Measurements from ENCODE around the gene ZNF772. TPM values are rescaled to one million over a fixed set of nuclear protein-coding genes. Genes with fewer than 3 reads are reported as not detected.
"Not testable (repeated sequence)": the region's sequence is repeated elsewhere in the genome, so short reads cannot be mapped to it uniquely, and the experiment has no call there.

Gene ZNF772
- 66.0 TPM for total RNA-seq

GRCh38 chr19:57477191-57478008 lies at the start of gene ZNF772:
Gene ZNF772, minus strand, starts transcription at chr19:57477566. Its CDS starts 257 bp downstream, at chr19:57477309.
- FAIRE-seq, result peak; percentile 47

GRCh38 chr19:57518021-57518420 lies 40.7 kb upstream of the ZNF772 start:
- not testable (repeated sequence) for FAIRE-seq; DNase-seq (ENCODE audit: low spot score in 2 of 2)

More at GRCh38 chr19:57477191-57478008, at the start of gene ZNF772:
- peak; percentile 85 to 91 for DNase-seq (ENCODE audit: low spot score in 2 of 2)

- FAIRE-seq, result no peak
- DNase-seq (ENCODE audit: low spot score in 2 of 2), result no peak
Measured at GRCh38 chr19:57515255-57515654, 37.9 kb upstream of the ZNF772 start.

- no peak for DNase-seq (ENCODE audit: low spot score in 2 of 2)
- no peak for FAIRE-seq
Measured at GRCh38 chr19:57512845-57513244, 35.5 kb upstream of the ZNF772 start.

GRCh38 chr19:57511484-57511883 lies 34.1 kb upstream of the ZNF772 start:
- FAIRE-seq (no peak), DNase-seq (ENCODE audit: low spot score in 2 of 2) (no peak)

- FAIRE-seq (no peak), DNase-seq (ENCODE audit: low spot score in 2 of 2) (no peak)
Measured at GRCh38 chr19:57506163-57506562, 28.8 kb upstream of the ZNF772 start.

- DNase-seq (ENCODE audit: low spot score in 2 of 2); FAIRE-seq: not testable (repeated sequence)
Measured at GRCh38 chr19:57500400-57500799, 23.0 kb upstream of the ZNF772 start.

- FAIRE-seq, result not testable (repeated sequence)
- peak; percentile 74 to 87 for DNase-seq (ENCODE audit: low spot score in 2 of 2)
Measured at GRCh38 chr19:57499680-57500395, 22.5 kb upstream of the ZNF772 start, which contains the start of gene ZNF773. Gene ZNF773, plus strand, starts transcription at chr19:57499938. Its CDS starts 143 bp downstream, at chr19:57500081.

GRCh38 chr19:57499332-57499679 lies 21.9 kb upstream of the ZNF772 start:
- not testable (repeated sequence) for DNase-seq (ENCODE audit: low spot score in 2 of 2); FAIRE-seq

- FAIRE-seq, result not testable (repeated sequence)
Measured at GRCh38 chr19:57488299-57488644, 10.9 kb upstream of the ZNF772 start.

GRCh38 chr19:57487477-57488298 lies 10.3 kb upstream of the ZNF772 start, which contains the start of gene ZNF419:
Gene ZNF419, plus strand, starts transcription at chr19:57487750. Its CDS starts 201 bp downstream, at chr19:57487951.
- peak; percentile 6 for FAIRE-seq
- peak; percentile 90 to 91 for DNase-seq (ENCODE audit: low spot score in 2 of 2)

More at GRCh38 chr19:57488299-57488644, 10.9 kb upstream of the ZNF772 start:
- DNase-seq (ENCODE audit: low spot score in 2 of 2), result not testable (repeated sequence)

GRCh38 chr19:57473646-57474045 lies 3.7 kb downstream of the ZNF772 start:
- DNase-seq (ENCODE audit: low spot score in 2 of 2), result no peak
- no peak for FAIRE-seq

GRCh38 chr19:57466489-57466888 lies 10.9 kb downstream of the ZNF772 start:
- DNase-seq (ENCODE audit: low spot score in 2 of 2) (no peak), FAIRE-seq (no peak)

- no peak for FAIRE-seq
Measured at GRCh38 chr19:57465680-57466381, 11.5 kb downstream of the ZNF772 start.

GRCh38 chr19:57452307-57452706 lies 25.1 kb downstream of the ZNF772 start:
- FAIRE-seq, result no peak
- no peak for DNase-seq (ENCODE audit: low spot score in 2 of 2)

More at GRCh38 chr19:57465680-57466381, 11.5 kb downstream of the ZNF772 start:
- DNase-seq (ENCODE audit: low spot score in 2 of 2), result no peak

- DNase-seq (ENCODE audit: low spot score in 2 of 2) (no peak), FAIRE-seq (no peak)
Measured at GRCh38 chr19:57443121-57443696, 34.2 kb downstream of the ZNF772 start.

- no peak for DNase-seq (ENCODE audit: low spot score in 2 of 2)
- no peak for FAIRE-seq
Measured at GRCh38 chr19:57441979-57442752, 35.2 kb downstream of the ZNF772 start.

- FAIRE-seq (no peak), DNase-seq (ENCODE audit: low spot score in 2 of 2) (no peak)
Measured at GRCh38 chr19:57438925-57439324, 38.4 kb downstream of the ZNF772 start.

GRCh38 chr19:57437931-57438330 lies 39.4 kb downstream of the ZNF772 start:
- FAIRE-seq, result no peak
- no peak for DNase-seq (ENCODE audit: low spot score in 2 of 2)
